Measurements from ENCODE around the gene LRRC71.

DNA sequence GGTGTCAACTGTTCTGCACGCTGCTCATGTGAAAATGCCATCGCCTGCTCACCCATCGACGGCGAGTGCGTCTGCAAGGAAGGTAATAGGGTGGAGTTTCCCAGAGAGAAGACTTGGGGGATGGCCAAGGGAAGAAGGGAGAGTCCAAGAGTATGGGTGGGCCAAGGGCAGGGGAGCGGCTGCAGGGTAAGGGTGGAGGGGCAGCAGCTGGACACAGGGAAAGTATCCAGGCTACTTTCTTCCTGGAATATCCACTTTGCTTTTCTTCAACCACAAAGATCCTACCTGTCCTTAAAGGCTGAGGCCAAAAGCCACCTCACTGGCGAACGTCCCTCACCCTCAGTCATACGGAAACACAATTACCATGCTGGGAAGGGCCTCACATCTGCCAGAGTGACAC, 11.5 kb upstream of the LRRC71 start:
- TF ChIP-seq, protein P1, sequence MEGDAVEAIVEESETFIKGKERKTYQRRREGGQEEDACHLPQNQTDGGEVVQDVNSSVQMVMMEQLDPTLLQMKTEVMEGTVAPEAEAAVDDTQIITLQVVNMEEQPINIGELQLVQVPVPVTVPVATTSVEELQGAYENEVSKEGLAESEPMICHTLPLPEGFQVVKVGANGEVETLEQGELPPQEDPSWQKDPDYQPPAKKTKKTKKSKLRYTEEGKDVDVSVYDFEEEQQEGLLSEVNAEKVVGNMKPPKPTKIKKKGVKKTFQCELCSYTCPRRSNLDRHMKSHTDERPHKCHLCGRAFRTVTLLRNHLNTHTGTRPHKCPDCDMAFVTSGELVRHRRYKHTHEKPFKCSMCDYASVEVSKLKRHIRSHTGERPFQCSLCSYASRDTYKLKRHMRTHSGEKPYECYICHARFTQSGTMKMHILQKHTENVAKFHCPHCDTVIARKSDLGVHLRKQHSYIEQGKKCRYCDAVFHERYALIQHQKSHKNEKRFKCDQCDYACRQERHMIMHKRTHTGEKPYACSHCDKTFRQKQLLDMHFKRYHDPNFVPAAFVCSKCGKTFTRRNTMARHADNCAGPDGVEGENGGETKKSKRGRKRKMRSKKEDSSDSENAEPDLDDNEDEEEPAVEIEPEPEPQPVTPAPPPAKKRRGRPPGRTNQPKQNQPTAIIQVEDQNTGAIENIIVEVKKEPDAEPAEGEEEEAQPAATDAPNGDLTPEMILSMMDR (conservative IDR thresholded peaks at IDR 0.05; ENCODE audit: low read depth in 2 of 2) = no peak
- TF ChIP-seq, protein P2, sequence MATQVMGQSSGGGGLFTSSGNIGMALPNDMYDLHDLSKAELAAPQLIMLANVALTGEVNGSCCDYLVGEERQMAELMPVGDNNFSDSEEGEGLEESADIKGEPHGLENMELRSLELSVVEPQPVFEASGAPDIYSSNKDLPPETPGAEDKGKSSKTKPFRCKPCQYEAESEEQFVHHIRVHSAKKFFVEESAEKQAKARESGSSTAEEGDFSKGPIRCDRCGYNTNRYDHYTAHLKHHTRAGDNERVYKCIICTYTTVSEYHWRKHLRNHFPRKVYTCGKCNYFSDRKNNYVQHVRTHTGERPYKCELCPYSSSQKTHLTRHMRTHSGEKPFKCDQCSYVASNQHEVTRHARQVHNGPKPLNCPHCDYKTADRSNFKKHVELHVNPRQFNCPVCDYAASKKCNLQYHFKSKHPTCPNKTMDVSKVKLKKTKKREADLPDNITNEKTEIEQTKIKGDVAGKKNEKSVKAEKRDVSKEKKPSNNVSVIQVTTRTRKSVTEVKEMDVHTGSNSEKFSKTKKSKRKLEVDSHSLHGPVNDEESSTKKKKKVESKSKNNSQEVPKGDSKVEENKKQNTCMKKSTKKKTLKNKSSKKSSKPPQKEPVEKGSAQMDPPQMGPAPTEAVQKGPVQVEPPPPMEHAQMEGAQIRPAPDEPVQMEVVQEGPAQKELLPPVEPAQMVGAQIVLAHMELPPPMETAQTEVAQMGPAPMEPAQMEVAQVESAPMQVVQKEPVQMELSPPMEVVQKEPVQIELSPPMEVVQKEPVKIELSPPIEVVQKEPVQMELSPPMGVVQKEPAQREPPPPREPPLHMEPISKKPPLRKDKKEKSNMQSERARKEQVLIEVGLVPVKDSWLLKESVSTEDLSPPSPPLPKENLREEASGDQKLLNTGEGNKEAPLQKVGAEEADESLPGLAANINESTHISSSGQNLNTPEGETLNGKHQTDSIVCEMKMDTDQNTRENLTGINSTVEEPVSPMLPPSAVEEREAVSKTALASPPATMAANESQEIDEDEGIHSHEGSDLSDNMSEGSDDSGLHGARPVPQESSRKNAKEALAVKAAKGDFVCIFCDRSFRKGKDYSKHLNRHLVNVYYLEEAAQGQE (IDR thresholded peaks at IDR 0.05; ENCODE audit: unreplicated experiment) = no peak
- TF ChIP-seq POLR2AphosphoS5 (IDR thresholded peaks at IDR 0.05; ENCODE audit: low read depth) (no peak), EZH2 (IDR thresholded peaks at IDR 0.05; ENCODE audit: low read depth, unreplicated experiment) (no peak), CREB1 (CRISPR knock-in tag; IDR thresholded peaks at IDR 0.05; ENCODE audit: low read depth) (no peak), EZH2phosphoT487 (IDR thresholded peaks at IDR 0.05; ENCODE audit: unreplicated experiment) (no peak), ZNF114 (CRISPR knock-in tag; IDR thresholded peaks at IDR 0.05) (no peak), ETS1 (IDR thresholded peaks at IDR 0.05) (no peak), JUNB (IDR thresholded peaks at IDR 0.05; ENCODE audit: unreplicated experiment) (no peak), STAT1 (IDR thresholded peaks at IDR 0.05; ENCODE audit: unreplicated experiment) (no peak), ZNF331 (CRISPR knock-in tag; IDR thresholded peaks at IDR 0.05; ENCODE audit: low read depth) (no peak)

Measured in GM23338 (cell line).